ENCODE data around the gene GCAT. TPM values are rescaled to one million over a fixed set of nuclear protein-coding genes. Genes with fewer than 3 reads are reported as not detected.

The GCAT gene
- total and polyA plus RNA-seq, 10 of the 15 experiments (the other 5 are each of a cell fraction or from before 2014, with no cell fraction given), result 0.95 to 34.3 (median 15.3) TPM

GRCh38 chr22:37777122-37777687 lies 30.5 kb upstream of the GCAT start (continued):
- no peak for TF ChIP-seq IRF5 (IDR thresholded peaks at IDR 0.05; ENCODE audit: borderline replicate concordance)
- TF ChIP-seq BMI1 (IDR thresholded peaks at IDR 0.05; ENCODE audit: borderline replicate concordance), result no peak
- TF ChIP-seq SKIL (IDR thresholded peaks at IDR 0.05; ENCODE audit: low read depth, poor library complexity, severe bottlenecking), result peak; percentile 79
- no peak for TF ChIP-seq RELA (IDR thresholded peaks at IDR 0.05; ENCODE audit: borderline replicate concordance, partially characterized antibody)
- TF ChIP-seq USF1 (IDR thresholded peaks at IDR 0.05; ENCODE audit: borderline replicate concordance, extremely low read length, insufficient read depth, low read depth, low read length), result no peak
- TF ChIP-seq PAX5 (IDR thresholded peaks at IDR 0.05; ENCODE audit: borderline replicate concordance, low read depth, low read length), result no peak
- no peak for TF ChIP-seq SREBF1 (IDR thresholded peaks at IDR 0.05; ENCODE audit: low read length)
- TF ChIP-seq SUPT20H (IDR thresholded peaks at IDR 0.05; ENCODE audit: borderline replicate concordance, control insufficient read depth, low read depth, low read length), result no peak
- no peak for TF ChIP-seq LARP7 (IDR thresholded peaks at IDR 0.05)
- TF ChIP-seq GABPA (IDR thresholded peaks at IDR 0.05; ENCODE audit: low read depth), result no peak
- TF ChIP-seq TAF1 (IDR thresholded peaks at IDR 0.05; ENCODE audit: borderline replicate concordance, low read depth, low read length), result no peak
- peak; percentile 36 for TF ChIP-seq NFIC (IDR thresholded peaks at IDR 0.05; ENCODE audit: low read depth, low read length)
- no peak for TF ChIP-seq NFYB (IDR thresholded peaks at IDR 0.05; ENCODE audit: insufficient read depth, low read depth, low read length)
- TF ChIP-seq CHD4 (IDR thresholded peaks at IDR 0.05), result no peak
- no peak; the same call in 1 of the 2 replicates for TF ChIP-seq USF2 (IDR thresholded peaks at IDR 0.05; ENCODE audit: borderline replicate concordance, low read depth, low read length)
- peak; percentile 48 for TF ChIP-seq RUNX3 (IDR thresholded peaks at IDR 0.05; ENCODE audit: low read length)
- TF ChIP-seq NR2F1 (conservative IDR thresholded peaks at IDR 0.05), result peak; percentile 96
- no peak for TF ChIP-seq HSF1 (IDR thresholded peaks at IDR 0.05; ENCODE audit: low read depth, low read length)
- TF ChIP-seq ZNF622 (IDR thresholded peaks at IDR 0.05), result no peak
- TF ChIP-seq SMARCA5 (IDR thresholded peaks at IDR 0.05), result peak; percentile 26
- TF ChIP-seq YY1 (IDR thresholded peaks at IDR 0.05; ENCODE audit: low read depth, low read length), result no peak
- no peak for TF ChIP-seq NR2C1 (IDR thresholded peaks at IDR 0.05)
- TF ChIP-seq KAT2A (conservative IDR thresholded peaks at IDR 0.05; ENCODE audit: control insufficient read depth, low read depth, low read length), result no peak

Measured in GM12878 (cell line).